Smooth muscle cell (in vitro differentiated cells): ENCODE results near the gene CCM2. TPM values are rescaled to one million over a fixed set of nuclear protein-coding genes. Genes with fewer than 3 reads are reported as not detected.

Experiments used
- DNase-seq: peaks from one replicate; lab custom pipeline; 2025; ENCODE audit not compliant: unreplicated experiment; lab: John Stamatoyannopoulos, UW
- H2AFZ ChIP-seq: fragments of 200-600 bp; sonication (generic); 2 replicates; pipeline ENCODE4 v1.6.0; 2016; ENCODE audit warnings: antibody characterized with exemption, low read depth, mild to moderate bottlenecking
- H3F3A ChIP-seq: fragments of 200-600 bp; sonication (generic); 2 replicates; pipeline ENCODE4 v1.6.0; 2017; ENCODE audit warnings: antibody characterized with exemption, low read depth
- H3K27ac ChIP-seq: fragments of 200-600 bp; sonication (generic); 2 replicates; pipeline ENCODE4 v1.5.1; 2016; ENCODE audit warnings: low read depth, mild to moderate bottlenecking
- H3K27me3 ChIP-seq: fragments of 200-600 bp; sonication (generic); 2 replicates; pipeline ENCODE4 v1.6.1; 2016; ENCODE audit warnings: low read depth, mild to moderate bottlenecking
- H3K36me3 ChIP-seq: fragments of 200-600 bp; sonication (generic); 2 replicates; pipeline ENCODE4 v1.5.1; 2016; ENCODE audit warnings: low read depth
- H3K4me1 ChIP-seq: fragments of 200-600 bp; sonication (generic); 2 replicates; pipeline ENCODE4 v1.5.1; 2016; ENCODE audit warnings: low read depth
- H3K4me2 ChIP-seq: fragments of 200-600 bp; sonication (generic); 2 replicates; pipeline ENCODE4 v1.6.0; 2016; ENCODE audit warnings: mild to moderate bottlenecking
- H3K4me3 ChIP-seq: fragments of 200-600 bp; sonication (generic); 2 replicates; pipeline ENCODE4 v1.5.1; 2016; ENCODE audit warnings: mild to moderate bottlenecking
- H3K79me2 ChIP-seq: fragments of 200-600 bp; sonication (generic); 2 replicates; pipeline ENCODE4 v1.6.0; 2016; ENCODE audit warnings: low read depth, mild to moderate bottlenecking
- H3K9ac ChIP-seq: fragments of 200-600 bp; sonication (generic); 2 replicates; pipeline ENCODE4 v1.6.0; 2016; ENCODE audit warnings: low read depth
- H3K9me3 ChIP-seq: fragments of 200-600 bp; sonication (generic); replicated peaks from 2 replicates; pipeline ENCODE4 v1.5.1; 2016; ENCODE audit warnings: low read depth
- H4K20me1 ChIP-seq: fragments of 200-600 bp; sonication (generic); 2 replicates; pipeline ENCODE4 v1.6.0; 2016; ENCODE audit warnings: low read depth
- WGBS: methylation state at CpG from one replicate; pipeline ENCODE4 v1.1.7; 2016; ENCODE audit warnings: low lambda C conversion rate; 5-methylcytosine and 5-hydroxymethylcytosine counted together
- polyA plus RNA-seq: library from polyadenylated mRNA; unstranded; fragments of >200 nt; fragmentation: Nextera tagmentation; extraction: Ambion mirVana; gene quantifications from 2 replicates; pipeline ENCODE4 v1.2.1, GENCODE V29; 2016
- total RNA-seq: library from RNA; depleted of rRNA; stranded (reverse); fragments of >200 nt; gene quantifications from 2 replicates; pipeline ENCODE4 v1.2.3, GENCODE V29; 2014
- TF ChIP-seq, protein P1 (sequence below): fragments of 200-600 bp; sonication (generic); IDR thresholded peaks from 2 replicates; pipeline ENCODE4 v1.5.1; 2017; ENCODE audit warnings: borderline replicate concordance, mild to moderate bottlenecking, antibody characterized with exemption; ENCODE audit not compliant: insufficient read depth, poor library complexity, severe bottlenecking

The CCM2 gene
- total and polyA plus RNA-seq, 2 experiments from 2014 or later, result 32.6 to 85.5 TPM

DNA sequence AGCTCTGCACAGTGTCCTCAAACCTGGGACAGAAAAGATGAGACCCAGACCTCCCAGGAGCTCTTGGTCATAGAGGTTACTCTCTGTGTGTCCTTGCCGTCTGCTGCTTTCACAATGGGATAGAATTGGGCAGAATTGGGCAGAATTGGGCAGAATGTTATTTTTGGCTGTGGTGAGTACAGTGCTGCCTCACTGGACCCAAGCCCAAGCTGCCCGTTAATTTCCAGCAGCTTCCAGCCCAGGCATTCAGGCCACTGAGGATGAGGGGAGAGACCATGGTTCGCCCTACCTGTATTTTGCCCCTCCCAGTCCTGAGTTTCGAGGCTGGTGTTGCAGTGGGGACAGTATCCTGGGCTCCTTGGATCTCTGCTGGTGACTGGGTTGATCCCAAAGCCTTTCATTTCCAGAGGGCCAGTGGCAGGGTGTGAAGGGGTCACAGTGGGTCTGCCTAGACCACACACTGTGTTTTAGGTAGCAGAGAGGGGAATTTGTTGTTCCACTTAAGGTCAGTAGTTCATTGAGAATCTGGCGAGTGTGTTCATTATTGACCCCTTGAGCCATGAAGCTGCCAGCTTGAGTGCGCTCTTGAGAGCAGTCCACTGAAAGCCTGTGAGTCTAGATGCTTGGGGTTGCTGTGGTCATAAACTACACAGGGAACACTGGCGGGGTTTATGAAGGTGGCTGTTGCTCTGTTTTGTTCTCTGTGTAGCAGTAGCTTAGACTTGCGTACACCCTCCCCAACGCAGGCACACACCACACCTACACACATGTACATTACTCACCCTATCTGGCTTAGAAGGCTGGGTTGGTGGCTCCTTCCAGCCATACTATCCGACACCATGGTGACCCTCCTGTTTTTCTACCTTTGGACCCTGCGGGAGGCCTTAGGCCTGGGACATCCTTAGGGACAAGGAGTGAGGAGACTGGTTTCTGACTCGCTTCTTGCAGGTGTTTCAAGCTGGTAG, 65.3 kb downstream of the CCM2 start:
- WGBS, result 98% methylated on average over 12 of the region's 12 CpGs
- Histone ChIP-seq H3K4me3 (no peak overlapping the region), H3K4me2 (no peak overlapping the region), H3K36me3 (no peaks in the 10 kb centered on the region), H3K9ac (no peak overlapping the region), H3K4me1 (no peaks in the 10 kb centered on the region), H3K9me3 (no peaks in the 10 kb centered on the region), H4K20me1 (peaks cover 51% of the 10 kb centered on the region), H2AFZ (no peak overlapping the region), H3K79me2 (peaks cover 19% of the 10 kb centered on the region), H3K27ac (no peak overlapping the region), H3F3A (no peaks in the 10 kb centered on the region), H3K27me3 (no peaks in the 10 kb centered on the region)
- no peak for DNase-seq
- TF ChIP-seq, protein P1, sequence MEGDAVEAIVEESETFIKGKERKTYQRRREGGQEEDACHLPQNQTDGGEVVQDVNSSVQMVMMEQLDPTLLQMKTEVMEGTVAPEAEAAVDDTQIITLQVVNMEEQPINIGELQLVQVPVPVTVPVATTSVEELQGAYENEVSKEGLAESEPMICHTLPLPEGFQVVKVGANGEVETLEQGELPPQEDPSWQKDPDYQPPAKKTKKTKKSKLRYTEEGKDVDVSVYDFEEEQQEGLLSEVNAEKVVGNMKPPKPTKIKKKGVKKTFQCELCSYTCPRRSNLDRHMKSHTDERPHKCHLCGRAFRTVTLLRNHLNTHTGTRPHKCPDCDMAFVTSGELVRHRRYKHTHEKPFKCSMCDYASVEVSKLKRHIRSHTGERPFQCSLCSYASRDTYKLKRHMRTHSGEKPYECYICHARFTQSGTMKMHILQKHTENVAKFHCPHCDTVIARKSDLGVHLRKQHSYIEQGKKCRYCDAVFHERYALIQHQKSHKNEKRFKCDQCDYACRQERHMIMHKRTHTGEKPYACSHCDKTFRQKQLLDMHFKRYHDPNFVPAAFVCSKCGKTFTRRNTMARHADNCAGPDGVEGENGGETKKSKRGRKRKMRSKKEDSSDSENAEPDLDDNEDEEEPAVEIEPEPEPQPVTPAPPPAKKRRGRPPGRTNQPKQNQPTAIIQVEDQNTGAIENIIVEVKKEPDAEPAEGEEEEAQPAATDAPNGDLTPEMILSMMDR, result no peak

DNA sequence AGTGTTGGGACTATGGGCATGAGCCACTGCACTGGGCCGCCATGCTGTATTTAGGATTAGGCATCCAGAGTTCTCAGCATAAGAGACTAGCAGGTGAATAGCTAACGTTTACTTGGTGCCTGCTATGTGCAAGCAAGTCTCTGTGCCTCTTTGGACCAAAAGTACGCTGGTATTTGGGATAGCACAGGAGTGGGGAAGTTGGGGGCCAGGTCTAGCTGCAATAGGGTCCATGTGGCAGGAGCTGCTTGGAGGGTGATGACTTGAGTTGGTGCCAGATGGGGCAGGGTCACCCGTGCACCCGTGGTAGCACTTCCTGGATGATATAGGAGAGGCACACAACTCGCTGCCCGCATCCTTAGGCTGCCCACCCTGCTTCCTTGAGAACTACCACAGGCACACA, 66.4 kb downstream of the CCM2 start:
- DNase-seq, result no peak
- Histone ChIP-seq H3K27ac (no peak overlapping the region), H3K4me3 (no peak overlapping the region), H3K79me2 (peaks cover 18% of the 10 kb centered on the region), H3K4me1 (no peaks in the 10 kb centered on the region), H2AFZ (no peak overlapping the region), H3K36me3 (no peaks in the 10 kb centered on the region), H4K20me1 (peaks cover 48% of the 10 kb centered on the region), H3K27me3 (no peaks in the 10 kb centered on the region), H3F3A (no peaks in the 10 kb centered on the region), H3K9me3 (no peaks in the 10 kb centered on the region), H3K4me2 (no peak overlapping the region), H3K9ac (no peak overlapping the region)
- TF ChIP-seq, protein P1, result no peak
- 98% methylated on average over 7 of the region's 7 CpGs for WGBS

DNA sequence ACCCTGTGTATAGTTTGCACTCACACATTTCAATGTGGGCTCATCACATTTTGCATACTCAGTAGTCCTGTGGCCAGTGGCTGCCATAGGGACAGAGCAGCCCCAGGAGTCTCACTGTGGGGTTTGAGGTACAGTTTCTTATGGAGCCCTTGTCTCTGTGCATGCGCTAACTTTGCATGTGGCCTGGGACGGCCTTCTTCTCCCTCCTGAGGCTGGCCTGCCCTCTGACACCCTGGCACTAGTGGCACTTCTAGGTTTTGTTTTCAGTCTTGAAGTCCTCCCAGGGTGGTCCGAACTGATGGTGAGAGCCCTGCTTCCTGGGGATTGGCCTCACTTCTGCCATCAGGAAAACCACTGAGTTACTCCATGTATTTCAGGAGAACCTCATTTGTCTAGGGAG, 67.6 kb downstream of the CCM2 start:
- WGBS, result 96% methylated on average over 3 of the region's 3 CpGs

More for the DNA sequence above, 67.6 kb downstream of the CCM2 start:
- Histone ChIP-seq H3K27me3 (no peaks in the 10 kb centered on the region), H3K9ac (no peak overlapping the region), H3K4me3 (no peak overlapping the region), H3K4me1 (no peaks in the 10 kb centered on the region), H2AFZ (no peak overlapping the region), H3K36me3 (no peaks in the 10 kb centered on the region), H3K4me2 (no peak overlapping the region), H3F3A (no peaks in the 10 kb centered on the region), H3K79me2 (peaks cover 10% of the 10 kb centered on the region), H4K20me1 (peaks cover 39% of the 10 kb centered on the region), H3K9me3 (no peaks in the 10 kb centered on the region), H3K27ac (no peak overlapping the region)
- no peak for DNase-seq
- TF ChIP-seq, protein P1, result no peak
